Activated CD4-positive, CD25-positive, alpha-beta regulatory T cell treated with anti-CD3 and anti-CD28 coated beads, Interleukin-2, amount 50 U/mL, for 16 hours (primary cell): ENCODE measurements around the gene ANKRD53.

ENCODE experiments used
- DNase-seq: peaks from one replicate; pipeline ENCODE4 v3.0.0-alpha.2; 2020; ENCODE audit warnings: low read depth, low spot score

The ANKRD53 gene, protein sequence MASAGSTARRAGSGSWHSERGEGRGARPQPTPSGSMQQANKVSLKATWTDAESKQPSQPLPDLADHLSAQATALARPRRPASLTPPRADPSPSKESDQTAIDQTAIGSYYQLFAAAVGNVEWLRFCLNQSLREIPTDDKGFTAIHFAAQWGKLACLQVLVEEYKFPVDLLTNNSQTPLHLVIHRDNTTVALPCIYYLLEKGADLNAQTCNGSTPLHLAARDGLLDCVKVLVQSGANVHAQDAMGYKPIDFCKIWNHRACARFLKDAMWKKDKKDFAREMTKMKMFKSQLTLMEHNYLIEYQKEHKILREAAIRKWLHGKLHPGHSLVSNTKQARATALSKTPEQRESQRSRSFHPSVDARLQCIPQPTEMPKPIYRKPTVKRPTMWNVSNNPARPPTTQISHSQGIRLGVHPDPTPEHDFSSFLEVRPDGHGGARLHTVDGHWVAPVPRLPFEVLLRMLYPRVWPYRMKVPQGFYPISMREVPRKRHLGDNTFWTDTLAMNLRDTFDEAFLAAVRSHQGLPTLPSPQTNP

GRCh38 chr2:70978341-70979179, at the start of gene ANKRD53:
ANKRD53 (plus strand) TSS chr2:70978630; CDS start chr2:70978646, 16 bp downstream.
- DNase-seq: no peak

- DNase-seq: no peak
These were observed 47.8 kb upstream of the ANKRD53 start for GRCh38 chr2:70930371-70931329.

DNA sequence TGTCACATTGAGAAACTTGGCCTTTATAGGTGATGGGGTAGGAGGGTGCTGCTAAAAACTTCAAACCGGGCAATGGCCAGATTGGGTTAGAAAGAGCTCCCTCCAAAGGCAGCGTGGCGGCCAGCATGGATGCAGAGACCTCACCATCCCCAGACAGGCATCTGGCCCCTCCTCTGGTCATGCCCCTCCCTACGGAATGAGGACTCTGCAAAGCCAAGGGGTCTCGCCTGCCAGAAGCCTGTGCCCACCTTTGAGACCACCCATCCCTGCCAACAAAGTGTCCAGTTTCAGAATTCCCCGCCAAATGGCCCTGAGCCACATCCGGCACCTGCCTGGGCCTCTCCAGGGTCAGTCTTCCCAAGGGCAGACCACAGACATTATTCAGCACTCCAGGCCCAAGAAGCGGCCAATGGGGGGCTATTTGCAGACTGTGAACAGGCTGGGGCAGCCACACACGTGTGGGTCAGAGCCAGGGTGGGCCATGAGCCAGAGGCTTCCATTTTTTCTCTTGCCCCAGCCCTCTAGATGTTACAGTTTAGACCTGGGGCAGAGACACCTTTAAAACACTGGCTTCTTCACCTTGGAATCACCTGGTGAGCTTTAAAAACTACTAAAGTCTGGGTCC, 46.9 kb upstream of the ANKRD53 start:
- no peak for DNase-seq

DNA sequence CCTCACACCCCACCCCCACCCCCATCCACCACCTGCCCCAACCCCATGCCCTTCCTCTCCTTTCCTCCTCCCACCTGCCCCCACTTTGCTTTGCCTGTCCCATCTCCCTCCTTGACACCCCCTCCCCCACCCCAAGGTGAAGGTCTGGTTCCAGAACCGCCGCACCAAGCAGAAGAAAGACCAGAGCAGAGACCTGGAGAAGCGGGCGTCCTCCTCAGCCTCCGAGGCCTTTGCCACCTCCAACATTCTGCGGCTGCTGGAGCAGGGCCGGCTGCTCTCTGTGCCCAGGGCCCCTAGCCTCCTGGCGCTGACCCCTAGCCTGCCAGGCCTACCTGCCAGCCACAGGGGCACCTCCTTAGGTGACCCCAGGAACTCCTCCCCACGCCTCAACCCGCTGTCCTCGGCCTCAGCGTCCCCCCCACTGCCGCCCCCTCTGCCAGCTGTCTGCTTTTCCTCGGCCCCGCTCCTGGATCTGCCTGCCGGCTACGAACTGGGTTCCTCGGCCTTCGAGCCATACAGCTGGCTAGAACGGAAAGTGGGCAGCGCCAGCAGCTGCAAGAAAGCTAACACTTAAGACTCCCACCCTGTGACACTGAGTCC, 45.7 kb upstream of the ANKRD53 start:
- no peak for DNase-seq

DNA sequence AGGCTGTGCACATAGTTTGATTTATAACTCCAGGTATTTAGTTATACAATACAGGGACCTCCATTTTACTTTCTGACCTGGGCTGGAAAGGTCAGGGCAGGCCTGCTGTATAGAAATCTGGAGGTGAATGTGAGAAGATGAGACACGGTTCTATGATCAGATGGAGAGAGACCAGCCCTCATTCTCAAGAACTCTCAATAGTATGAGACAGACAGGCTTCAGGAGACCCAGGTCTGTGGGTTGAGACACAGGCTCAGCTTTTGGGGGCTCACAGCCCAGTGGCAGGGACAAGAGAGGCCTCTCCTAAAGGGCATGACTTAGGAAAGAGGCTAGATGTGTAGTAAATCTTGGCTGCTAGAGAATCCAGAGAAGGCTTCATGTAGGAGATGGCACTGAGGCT, 43.4 kb upstream of the ANKRD53 start:
- DNase-seq: no peak

- DNase-seq: no peak
These were observed 42.8 kb upstream of the ANKRD53 start, which contains the start of gene ATP6V1B1 for GRCh38 chr2:70935468-70936164. ATP6V1B1 (plus strand) TSS chr2:70935900; CDS start chr2:70935955, 55 bp downstream.

GRCh38 chr2:70936165-70936978, 42.1 kb upstream of the ANKRD53 start:
- DNase-seq: no peak

- no peak for DNase-seq
These were observed 41.2 kb upstream of the ANKRD53 start for GRCh38 chr2:70936979-70937811.

GRCh38 chr2:70937866-70938585, 40.4 kb upstream of the ANKRD53 start:
- no peak for DNase-seq

- no peak for DNase-seq
These were observed 39.9 kb upstream of the ANKRD53 start for GRCh38 chr2:70938586-70938950.

DNA sequence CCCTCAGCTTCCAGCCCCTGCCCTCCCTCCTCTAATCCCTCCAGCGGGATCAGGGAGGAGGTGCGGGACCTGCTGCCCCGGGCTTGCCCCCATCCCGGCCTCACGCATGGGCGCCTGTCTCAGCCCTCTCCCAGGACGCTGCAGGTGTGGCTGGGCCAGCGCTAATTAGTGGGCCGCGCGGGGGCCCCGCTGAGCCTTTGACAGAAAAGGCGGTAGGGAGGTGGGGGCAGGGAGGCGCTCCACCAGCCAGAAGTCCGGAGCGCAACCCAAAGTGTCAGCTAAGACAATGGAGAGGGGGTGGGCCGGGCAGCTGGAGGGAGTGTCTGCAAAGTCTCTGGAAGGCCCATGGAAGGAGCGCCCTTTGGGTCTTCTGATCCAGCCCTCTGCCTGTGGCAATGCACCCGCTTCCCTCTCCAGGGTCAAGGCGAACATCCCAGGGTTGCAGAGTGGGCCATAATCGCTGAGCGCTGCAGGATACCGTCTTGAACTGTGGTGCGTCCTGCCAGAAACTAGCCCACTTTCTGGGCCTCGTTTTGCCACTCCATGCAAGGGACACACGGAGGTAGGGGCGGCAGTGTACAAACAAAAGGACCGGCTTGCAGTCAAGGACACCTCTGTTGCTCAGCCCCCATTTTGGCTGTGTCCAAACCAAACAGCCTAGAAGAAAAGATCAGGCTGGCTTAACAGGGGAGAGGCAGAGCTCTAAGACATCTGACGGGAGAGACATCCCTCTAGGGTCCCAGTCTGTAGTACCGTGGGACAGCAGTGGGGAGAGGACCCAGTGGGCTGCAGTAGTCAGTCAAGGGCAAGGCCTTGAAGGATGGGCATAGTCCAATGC, 39.2 kb upstream of the ANKRD53 start:
- DNase-seq: no peak

DNA sequence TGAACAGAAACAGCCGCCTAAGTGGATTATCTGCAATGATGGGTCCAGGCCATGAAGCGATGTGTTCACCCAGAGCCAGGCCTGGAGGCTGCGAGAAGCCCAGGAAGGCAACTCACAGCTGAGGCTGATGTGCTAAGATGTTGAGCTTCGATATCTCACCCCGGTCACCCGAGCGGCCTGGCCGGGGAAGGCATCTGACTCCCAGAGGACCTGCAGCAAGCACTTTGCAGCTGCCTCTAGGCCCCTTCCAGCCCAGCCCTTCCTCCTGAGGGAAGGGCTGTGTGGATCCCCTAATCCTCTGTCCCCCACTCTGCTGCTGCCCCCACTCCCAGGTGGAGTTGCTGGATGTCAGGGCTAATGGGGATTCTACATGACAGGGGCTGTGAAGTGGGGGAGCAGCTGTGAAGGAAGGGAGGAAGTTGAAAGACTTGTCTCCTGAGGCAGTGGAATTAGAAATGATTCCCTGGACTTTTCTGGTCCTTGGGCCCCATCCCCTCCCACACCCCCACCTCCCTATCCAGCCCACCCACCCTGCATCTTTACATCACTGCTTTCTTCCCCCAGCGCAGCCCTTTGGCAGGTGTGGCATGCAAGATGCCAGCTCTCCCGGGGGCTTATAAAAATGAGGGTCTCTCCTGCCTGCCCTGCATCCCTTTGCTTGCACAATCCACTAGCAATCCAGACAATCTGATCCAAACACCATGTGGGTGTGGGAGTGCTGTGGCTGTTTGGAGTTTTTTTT, 38.4 kb upstream of the ANKRD53 start:
- DNase-seq: no peak

DNA sequence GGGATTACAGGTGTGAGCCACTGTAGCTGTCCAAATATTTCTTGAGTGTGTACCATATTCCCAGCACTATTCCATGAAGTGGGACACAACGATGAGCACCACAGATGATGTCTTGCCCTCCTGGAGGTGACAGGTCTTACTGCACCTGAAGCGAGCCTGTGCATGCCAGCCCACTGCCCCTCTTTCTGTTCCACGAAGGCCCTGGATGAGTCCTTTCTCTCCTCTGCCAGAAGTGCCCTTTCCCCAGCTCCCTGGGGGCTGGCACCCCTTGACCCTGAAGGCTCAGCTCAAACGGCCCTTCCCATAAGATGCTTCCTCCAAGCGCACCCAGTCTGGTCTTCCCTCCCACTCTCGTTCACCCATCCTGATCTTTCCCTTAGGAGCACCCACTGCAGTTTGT, 37.2 kb upstream of the ANKRD53 start:
- DNase-seq: no peak

DNA sequence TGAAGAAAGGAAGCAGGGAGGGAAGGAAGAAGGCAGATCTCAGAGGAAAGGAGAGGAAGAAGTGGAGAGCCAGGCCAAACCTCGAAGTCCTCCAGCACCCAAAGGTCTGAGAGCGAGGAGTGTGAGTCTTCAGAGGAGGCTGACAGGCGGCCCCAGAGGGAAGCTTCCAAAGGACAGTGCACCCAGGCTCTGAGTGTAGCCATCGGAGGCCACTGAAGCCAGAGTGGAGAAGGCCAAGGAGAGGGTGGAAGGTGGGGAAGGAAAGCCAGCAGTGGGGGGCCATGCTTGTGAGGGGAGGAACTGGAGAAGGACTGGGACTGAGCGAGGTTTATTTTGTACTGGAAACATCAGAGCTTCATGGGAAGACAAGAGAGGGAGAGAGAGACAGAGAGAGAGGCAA, 36.7 kb upstream of the ANKRD53 start:
- no peak for DNase-seq

DNA sequence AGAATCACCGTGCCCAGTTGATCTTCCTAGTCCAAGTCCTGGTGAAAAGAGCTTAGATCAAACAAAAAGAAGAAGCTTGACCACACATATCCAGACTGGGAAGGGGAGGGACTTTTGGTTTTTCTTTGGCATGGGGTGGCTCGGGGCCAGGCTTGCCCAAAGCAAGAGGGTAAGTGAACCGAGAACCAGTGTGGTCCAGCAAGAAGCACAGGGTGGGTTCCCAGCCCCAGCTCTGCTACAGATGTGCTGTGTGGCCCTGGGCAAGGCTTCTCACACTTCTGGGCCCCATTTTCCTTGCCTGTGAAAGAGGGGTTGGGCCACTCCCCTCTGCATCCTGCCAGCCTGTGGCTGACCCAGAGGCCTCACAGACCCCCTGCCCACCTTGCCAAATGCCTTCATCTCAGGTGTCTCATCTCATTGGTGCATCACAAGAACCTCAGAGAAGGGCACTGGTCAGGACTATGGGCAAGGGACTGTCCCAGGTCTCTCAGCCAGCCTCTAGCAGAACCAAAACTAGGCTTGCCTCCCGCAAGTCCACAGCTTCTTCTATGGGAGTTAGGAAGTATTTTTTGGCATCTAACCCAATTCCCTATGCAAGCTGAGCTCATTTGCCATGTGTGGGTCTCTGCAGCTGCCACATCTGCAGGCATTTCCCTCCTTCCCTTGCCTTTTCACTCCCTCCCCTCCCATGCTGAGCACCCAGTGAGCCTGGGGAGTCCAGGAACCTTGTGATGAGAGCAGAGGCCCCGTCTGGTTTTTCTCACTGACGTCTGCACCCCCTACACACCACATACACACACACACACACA, 35.8 kb upstream of the ANKRD53 start:
- no peak for DNase-seq
